Gastrocnemius medialis (tissue), 4 donors: ENCODE results near the gene ADAM19.

ENCODE experiments used
- CTCF ChIP-seq, 5 experiments: fragments of 450-650 bp in 3 of 5; fragments of 200-600 bp in 2 of 5; sonication (generic) in 2 of 5; IDR thresholded peaks in 4 of 5; conservative IDR thresholded peaks in 1 of 5; 1 replicate in 4 of 5; 2 replicates in 1 of 5; pipeline ENCODE4 v1.5.1; 2016 to 2019; ENCODE audit warnings: antibody characterized with exemption in 5 of 5, mild to moderate bottlenecking in 3 of 5, moderate library complexity in 3 of 5
- POLR2A ChIP-seq, 2 donors: fragments of 450-650 bp; IDR thresholded peaks; one replicate each; pipeline ENCODE4 v1.6.1; 2017; ENCODE audit warnings: antibody characterized with exemption in 2 of 2, mild to moderate bottlenecking in 2 of 2, moderate library complexity in 2 of 2

GRCh38 chr5:157552650-157553049, 22.9 kb downstream of the ADAM19 start:
- no peak for TF ChIP-seq CTCF (IDR thresholded peaks at IDR 0.05 in 4 of 5, conservative IDR thresholded peaks at IDR 0.05 in 1 of 5)
- no peak for TF ChIP-seq POLR2A (IDR thresholded peaks at IDR 0.05)
